Measurements from ENCODE around the gene APBB2.
"Not testable (repeated sequence)": the region's sequence is repeated elsewhere in the genome, so short reads cannot be mapped to it uniquely, and the experiment has no call there.

Gene APBB2

DNA sequence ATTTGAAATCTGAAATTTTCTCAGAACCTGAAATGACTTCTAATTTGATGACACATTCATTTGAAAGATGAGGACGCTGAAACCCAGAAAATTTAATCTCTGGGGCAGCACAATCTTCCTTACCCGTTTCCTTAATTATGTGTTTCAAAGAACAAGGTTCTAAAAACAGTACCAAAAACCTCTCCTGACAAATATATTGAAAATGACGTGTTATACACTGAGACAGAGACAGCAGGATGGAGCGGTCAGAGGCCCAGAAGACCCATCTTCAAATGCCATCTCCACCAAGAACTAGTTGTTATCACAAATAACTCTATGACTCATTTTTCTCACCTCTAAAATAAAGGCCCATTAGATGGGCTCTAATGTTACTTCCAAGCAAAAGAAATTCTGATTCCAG, 287.3 kb downstream of the APBB2 start:
- DNase-seq = no peak

DNA sequence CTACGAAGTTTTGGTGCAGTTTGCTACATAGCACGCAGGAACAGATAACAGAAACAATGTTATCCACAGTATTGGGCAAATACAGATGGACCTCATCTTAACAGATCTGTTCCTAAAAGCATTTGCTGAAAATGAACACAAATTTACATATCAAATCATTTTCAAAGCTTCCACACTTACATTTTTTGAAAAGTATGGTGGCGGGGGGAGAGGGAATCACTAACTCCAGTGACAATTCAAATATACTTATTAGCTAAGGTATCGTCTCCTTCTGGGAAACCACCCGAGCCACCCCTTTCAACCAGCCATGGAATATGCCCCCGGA, 289.6 kb downstream of the APBB2 start:
- no peak for DNase-seq

- peak; percentile 55 for DNase-seq
Measured at GRCh38 chr4:40924096-40924792, 290.1 kb downstream of the APBB2 start.

DNA sequence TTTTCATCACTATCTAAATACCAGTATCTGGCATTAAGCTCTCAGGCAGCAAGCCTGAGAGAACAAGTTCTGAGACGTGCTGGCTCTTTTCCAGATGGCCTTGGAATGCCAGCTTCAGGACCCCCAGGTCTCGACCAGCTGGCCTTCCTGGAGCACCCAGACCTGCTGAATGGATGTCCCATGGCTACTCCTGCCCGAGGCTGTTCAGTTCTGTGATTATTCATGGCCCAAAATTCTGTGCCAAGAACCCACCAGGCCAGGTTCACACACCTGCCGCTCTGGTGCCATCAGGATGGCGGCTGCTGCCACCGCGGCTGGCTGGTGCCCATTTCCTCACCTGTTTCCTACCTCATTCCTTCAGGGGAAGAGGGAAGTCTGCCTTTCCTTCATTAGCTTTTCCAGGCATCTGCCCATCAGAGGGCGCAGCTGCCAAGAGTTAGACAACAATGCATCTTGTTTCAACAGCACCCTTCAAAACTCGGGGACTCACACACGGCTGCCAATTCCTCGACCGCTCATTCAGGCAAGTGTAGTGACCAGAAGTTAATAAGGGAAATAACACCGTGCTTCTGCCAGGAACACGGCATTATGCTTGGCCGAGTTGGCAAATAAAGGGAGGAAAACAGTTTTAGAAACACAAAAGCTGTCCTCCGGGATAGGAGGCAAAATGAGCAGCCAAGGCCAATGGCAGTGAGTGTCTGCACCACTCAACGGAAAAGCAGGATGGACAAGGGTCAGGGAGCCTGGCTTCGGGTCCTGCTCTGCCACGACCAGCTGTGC, 290.8 kb downstream of the APBB2 start:
- no peak for DNase-seq

DNA sequence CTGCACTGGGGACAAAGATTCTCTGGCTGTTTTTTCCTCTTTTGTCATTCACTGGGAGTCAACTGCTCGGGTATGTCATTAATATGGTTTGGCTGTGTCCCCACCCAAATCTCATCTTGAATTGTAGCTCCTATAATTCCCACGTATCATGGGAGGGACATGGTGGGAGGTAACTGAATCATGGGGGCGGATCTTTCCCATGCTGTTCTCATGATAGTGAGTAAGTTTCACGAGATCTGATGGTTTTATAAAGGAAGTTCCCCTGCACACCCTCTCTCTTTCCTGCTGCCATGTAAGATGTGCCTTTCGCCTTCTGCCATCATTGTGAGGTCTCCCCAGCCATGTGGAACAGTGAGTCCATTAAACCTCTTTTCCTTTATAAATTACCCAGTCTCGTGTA, 294.4 kb downstream of the APBB2 start:
- DNase-seq = not testable (repeated sequence)

- no peak for DNase-seq
Measured at GRCh38 chr4:40918330-40918729, 296.0 kb downstream of the APBB2 start.

GRCh38 chr4:40916880-40917279, 297.5 kb downstream of the APBB2 start:
- no peak for DNase-seq

DNA sequence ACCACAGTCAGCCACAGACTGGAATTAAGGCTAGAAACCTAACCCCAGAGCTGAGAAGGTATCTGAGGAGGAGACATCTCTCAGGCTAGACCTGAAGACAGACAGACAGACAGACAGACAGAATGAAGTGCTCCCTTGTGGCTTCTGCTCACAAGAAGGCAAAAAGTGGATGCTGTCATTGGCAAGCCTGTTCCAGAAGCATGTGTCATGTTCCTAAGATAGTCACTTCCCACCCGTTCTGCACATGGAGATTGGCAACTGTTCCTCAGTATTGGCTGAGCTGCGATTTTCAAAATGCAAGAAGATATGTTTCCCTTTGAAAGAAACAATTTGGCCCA, 298.2 kb downstream of the APBB2 start:
- DNase-seq = no peak

GRCh38 chr4:40915318-40916217, 298.8 kb downstream of the APBB2 start:
- no peak for DNase-seq

GRCh38 chr4:40912460-40913184, 301.7 kb downstream of the APBB2 start:
- DNase-seq = no peak

- no peak for DNase-seq
Measured at GRCh38 chr4:40910706-40911105, 303.6 kb downstream of the APBB2 start.

- no peak for DNase-seq
Measured at GRCh38 chr4:40909363-40909876, 304.9 kb downstream of the APBB2 start.

DNA sequence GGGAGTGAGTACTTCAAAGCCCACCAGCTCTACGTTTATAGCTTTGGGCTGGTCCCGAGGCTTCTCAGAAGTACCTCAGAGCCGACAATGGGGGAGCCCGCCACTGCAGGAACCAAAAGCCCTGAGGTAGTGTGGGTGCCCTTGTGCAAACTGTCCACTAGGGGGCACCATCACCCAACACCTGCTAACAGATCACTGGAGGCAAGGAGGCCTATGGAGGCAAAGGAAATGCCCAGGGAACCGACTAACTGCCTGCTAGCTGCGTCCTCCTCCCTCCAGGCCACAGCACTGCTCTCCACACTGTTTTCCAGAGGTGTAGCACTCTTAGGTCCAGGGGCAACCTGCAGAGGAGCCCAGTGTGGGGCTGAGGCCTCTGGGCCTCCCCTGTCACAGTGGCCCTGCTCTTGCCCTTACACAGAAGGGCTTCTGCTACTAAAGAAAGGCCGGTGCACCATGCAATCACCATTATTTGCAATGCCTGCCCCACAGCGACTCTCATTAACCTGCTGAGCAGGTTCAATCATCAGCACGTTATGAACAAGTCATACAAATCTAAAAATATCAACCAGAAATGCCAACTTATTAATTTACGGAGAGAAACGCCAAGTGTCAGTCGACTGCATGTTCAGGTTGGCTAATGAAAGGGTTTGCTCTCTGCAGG, 305.5 kb downstream of the APBB2 start:
- DNase-seq = peak; percentile 62

- no peak for DNase-seq
Measured at GRCh38 chr4:40908297-40908696, 306.0 kb downstream of the APBB2 start.

DNA sequence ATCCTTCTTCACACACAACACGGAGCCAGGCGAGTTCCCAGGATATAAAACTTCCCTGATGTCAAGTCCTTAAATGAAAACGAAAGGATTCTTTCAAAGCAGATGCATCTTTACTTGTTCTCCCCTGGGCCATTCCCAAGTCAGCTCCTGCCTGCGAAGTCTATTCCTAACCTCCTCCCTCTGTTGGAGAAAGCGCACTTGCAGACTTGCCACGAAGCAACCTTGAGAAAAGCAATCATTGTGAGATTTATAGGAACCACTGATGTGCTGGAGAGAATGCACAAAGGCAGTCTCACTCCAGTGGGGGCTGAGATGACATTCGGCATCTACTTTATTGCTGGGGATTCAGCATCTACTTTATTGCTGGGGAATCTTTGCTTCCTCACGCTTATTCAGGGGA, 308.9 kb downstream of the APBB2 start:
- DNase-seq = no peak

DNA sequence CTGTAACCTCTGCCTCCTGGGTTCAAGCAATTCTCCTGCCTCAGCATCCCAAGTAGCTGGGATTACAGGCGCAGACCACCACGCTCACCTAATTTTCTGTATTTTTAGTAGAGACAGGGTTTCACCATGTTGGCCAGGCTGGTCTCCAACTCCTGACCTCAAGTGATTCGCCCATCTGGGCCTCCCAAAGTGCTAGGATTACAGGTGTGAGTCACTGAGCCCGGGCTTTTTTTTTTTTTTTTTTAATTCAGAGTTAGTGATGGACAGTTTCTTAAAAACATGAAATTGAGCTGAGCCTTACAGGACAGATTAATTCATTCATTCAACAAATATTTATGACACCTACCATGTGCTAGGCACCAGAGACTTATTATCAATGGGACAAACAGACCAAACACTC, 313.8 kb downstream of the APBB2 start:
- not testable (repeated sequence) for DNase-seq

- peak; percentile 52 for DNase-seq
Measured at GRCh38 chr4:40897557-40898203, 316.7 kb downstream of the APBB2 start.

DNA sequence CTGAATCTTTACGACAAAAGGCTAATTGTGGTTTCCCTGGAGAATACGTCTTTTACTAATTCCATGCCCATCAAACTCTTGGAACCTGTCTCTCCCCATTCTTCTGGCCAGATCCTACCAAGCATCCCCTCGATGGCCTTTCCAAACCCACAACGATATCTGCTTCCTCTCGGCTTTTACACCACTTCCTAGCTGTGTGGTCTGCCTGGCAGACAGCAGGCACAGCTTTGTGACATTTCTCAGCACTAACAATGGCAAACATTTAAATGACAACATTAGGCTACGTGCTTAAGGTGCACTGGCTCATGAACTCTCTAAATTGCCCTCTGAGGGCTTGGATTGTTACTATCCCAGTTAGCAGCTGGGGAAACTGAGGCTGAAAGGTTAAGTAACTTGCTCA, 323.6 kb downstream of the APBB2 start:
- DNase-seq = no peak

- no peak for DNase-seq
Measured at GRCh38 chr4:40890199-40890598, 324.1 kb downstream of the APBB2 start.

- no peak for DNase-seq
Measured at GRCh38 chr4:40888933-40889332, 325.4 kb downstream of the APBB2 start.

DNA sequence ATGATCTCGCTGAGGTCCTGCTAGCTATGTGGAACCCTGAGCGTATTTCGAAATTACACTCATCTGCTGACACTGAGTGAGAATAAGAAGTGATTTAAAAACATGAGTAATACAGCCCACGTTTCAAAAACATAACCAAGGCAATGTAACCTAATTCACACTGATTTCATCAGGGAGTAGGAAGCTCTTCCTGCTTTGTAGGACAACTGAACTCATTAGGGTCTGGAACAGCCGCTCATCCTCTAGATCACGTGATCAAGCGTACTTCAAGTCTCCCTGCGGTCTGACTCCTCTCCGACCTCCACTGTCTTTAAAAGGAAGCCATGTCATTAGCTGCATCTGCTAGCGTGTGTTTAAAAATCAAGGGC, 326.6 kb downstream of the APBB2 start:
- no peak for DNase-seq
